ENCODE results near the gene COIL.

Gene COIL

DNA sequence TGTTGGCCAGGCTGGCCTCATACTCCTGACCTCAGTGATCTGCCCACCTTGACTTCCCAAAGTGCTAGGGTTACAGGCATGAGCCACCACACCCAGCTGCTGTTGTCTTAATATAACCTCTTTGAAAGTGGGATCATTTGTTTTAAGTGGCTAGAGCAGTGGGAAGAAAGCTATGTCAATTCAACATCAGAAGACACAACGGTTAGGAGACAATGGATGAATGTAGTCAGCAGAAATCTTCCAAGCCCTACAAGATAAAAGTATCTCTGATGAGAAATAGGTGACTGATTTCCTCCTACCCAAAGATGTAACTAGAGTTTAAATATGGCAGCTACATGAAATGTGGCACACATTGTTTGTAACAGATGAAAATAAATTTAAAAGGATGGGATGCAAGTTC is 27.0 kb downstream of the COIL start:
- no peak for DNase-seq (ENCODE audit: low spot score)

DNA sequence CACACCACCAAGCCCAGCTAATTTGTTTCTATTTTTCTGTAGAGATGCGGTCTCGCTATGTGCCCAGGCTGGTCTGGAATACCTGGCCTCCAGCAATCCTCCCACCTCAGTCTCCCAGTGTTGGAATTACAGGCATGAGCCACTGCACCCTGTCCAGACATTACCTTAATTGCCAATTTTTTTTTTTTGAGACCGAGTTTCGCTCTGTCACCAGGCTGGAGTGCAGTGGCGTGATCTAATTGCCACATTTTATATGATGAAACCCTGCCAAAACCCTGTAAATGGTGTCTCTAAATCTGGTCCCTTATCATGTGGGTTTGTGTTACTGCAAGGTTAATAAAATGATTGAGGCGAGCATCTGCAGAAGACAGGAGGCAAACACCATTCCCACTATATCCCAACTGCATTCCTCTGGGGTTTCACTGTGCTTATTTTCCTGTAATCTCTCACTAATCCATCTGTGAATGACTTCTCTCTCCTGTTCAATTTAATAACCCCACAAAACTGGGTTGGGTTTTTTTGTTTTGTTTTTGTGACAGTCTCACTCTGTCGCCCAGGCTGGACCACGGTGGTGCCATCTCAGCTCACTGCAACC is 27.6 kb downstream of the COIL start:
- DNase-seq (ENCODE audit: low spot score): no peak

DNA sequence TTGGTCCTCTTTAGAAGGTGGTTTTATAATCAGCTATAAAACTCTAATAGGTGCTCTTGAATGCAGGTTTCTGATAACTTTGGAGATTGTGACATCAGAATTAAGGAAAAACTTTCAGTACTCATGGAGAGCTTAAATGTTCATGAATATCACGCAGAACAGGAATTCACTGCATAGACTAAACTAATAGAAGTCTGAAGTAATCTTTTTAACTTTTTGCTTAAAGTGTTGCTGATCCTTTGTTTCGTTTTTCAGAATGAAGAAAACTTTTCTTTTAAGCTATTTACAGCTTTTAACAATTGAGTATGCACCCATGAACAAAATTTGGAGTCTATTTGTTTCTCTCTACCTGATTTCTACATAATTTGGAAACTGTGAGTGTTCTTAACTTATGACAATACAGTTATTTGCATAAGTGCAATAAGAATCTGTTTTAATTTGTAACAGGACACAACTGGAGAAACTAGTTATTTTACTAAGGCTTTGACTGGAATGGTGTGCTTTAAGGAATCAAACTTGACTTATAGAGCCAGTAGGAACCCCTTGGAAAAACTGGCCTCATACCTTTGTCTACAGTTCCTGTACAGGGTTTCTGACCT is 30.0 kb downstream of the COIL start:
- no peak for DNase-seq (ENCODE audit: low spot score)

DNA sequence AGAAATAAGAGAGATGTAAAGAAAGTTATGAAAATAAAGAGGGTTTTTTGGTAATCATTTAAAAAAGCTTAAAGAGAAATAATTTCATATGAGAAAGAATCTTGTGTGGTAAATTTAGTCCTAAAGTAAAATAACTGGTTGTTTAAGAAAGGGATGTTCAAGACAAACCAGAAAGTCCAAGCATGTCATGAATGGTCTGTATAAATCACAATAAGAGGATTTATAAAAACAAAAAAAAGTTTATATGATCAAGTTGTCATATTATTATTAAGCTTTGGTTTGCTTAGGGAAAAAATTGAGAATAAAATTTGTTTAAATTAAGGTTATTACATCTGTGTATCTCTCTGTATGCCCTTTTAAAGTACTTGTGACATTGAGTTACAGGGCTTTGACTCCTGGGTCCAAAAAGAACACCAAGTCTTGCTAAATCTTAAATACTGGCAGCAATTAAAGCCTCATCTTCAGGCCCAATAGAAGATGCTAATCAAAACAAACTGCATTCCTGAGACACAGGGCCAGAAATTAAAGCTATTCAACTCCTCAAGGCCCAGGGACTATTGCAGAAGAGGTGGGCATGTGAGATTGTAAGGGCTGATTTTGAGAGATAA is 31.4 kb downstream of the COIL start:
- no peak for DNase-seq (ENCODE audit: low spot score)

DNA sequence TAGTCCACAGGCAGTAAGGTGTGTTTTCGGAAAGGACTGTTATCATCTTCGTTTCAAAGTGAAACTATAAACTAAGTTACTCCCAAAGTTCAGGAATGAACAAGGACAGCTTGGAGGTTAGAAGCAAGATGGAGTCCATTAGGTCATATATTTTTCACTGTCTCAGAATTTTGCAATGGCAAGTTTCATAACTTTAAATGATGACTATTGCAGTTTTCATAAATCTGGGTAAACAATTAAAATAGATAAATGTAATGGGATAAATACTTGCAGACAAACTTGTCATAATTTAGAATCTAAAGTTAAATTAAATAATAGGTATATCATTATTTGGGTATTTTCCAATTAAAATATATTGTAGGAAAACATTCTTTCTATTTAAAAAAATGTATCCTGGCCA is 32.3 kb downstream of the COIL start:
- no peak for DNase-seq (ENCODE audit: low spot score)

DNA sequence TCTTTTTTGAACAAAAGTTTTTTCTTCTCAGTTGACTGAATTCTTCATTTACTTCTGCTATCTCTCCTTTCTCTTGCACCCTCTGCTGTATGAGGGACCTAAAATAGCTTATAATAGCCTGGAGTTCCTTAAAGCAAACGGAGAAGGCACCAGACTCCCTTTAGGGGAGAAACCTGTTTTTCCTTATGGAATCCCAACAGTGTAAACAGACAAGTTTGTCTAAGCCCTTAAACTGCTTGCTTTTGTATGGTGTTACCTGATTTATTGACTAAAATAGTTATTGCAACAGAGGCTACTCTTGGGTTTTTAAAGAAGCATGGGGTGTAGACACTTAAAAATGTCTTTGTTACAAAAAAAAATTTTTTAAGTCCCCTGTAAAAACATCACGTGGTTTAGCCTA is 34.1 kb downstream of the COIL start:
- DNase-seq (ENCODE audit: low spot score): no peak

DNA sequence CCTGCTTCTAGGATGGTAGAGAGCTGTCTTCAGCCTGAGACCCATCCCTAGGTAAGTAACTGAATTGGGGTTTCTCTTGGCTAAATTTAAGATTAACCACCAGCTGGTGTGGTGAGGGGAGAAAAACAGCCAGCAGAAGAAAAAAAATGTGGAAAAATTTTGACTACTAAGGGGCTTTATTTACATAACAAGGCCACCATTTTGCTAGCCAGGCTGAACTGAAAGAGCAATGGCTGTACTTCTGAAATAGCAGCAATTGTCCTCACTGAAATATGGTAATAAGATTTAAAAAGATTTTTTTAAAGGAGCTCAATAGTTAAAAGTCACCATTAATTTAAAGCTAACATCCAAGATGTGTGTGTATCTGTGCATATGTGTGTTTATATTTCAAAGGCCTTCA is 34.6 kb downstream of the COIL start:
- DNase-seq (ENCODE audit: low spot score): no peak

DNA sequence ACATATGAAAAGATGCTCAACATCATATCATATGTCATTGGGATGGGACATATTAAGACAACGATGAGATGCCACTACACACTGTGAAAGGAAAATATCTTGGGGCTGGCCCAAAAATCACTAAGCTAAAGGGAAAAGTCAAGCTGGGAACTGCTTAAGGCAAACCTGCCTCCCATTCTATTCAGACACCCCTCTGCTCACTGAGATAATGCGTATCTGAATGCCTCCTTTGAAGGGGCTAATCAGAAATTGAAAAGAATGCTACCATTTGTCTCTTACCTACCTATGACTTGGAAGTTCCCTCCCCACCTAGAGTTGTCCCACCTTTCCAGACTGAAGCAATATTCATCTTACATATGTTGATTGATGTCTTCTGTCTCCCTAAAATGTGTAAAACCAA is 35.8 kb downstream of the COIL start:
- DNase-seq (ENCODE audit: low spot score): no peak

DNA sequence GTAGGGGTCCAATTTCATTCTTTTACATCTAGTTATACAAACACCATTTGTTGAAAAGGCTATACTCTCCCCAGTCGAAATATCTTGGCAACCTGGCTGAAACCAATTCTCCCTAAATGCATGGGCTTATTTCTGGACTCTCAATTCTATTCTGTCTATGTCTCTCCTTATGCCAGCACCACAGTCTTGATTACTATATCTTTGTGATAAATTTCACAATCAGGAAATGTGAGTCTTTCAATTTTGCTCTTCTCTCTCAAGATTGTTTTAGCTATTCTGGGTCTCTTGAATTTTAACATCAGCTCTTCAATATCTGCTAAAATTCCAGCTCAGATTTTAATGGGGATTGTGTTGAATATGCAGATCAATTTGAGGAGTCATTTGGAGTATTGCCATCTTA is 41.1 kb downstream of the COIL start:
- DNase-seq (ENCODE audit: low spot score): no peak

DNA sequence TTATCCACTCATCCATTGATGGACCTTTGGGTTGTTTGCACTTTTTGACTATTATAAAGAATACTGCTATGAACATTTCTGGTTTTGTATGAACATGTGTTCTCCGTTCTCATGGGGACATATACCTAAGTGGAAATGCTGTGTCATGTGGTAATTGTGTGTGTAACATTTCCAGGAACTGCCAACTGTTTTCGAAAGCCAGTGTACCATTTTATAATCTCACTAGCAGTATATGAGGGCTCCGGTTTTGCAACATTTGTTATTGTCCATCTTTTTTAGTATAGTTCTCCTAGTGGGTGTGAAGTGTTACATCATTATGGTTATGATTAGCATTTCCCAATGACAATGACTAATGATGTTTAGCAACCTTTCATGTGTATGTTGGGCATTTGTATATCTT is 41.9 kb downstream of the COIL start:
- no peak for DNase-seq (ENCODE audit: low spot score)

DNA sequence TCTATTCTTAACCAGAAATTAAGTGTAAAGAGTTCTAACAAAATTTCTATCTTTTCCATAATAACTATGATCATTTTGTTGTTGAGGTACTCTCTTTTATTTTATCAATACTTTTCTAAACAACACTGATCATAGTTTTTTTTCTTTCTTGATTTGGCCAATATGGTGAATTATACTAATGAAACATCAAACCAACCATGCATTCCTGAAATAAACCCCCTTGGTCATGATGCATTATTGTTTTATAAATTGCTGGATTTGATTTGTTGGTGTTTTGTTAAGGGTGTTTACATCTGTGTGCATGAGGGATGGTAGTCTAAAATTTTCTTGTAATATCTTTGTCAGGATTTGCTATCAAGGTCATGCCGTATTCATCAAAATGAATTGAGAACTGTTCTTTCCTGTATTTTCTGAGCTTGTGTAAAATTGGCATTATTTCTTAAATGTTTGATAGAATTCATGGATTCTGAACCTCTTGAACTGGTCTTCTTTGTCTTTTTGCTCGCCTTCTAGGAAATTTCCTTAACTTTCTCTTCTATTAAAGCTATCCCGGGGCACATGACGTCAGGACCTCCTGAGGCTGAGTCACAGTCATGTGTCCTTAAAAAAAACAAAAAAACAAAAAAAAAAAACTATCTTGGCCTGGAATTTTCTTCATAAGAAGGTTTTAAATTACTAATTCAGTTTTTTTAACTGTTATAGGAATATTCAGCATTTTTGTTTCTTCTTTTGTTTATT is 43.1 kb downstream of the COIL start:
- no peak for DNase-seq (ENCODE audit: low spot score)

DNA sequence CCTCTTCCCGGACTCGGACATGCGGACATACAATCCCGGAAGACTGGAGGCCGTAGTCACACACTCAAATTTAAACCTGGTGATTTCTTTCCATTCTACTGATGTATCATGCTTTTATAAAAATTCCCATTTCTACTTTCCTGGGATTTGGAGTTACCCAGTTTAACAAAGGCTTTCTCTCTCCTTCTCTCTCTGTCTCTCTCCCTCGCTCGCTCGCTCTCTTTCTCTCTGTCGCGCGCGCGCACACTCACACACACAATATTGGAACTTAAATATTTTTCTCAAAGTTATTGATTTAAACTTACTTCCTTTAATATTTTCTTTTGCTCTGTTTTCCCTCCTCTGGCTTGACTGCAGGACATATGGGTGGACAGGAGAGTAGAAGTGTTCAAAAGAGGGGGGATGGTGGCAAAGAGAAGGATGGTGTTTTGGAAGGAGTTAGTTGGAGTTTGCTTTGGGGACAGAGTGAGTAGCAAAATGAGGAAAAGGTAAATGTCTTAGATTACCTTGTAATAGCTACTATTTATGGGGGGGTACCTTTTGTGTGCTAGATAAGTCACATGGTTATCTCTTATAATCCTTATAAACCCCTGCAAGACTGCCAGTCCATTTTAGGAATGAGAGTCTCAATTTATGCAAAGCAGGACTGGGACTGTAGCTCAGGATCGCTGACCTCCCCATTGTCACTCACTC is 46.1 kb downstream of the COIL start:
- DNase-seq (ENCODE audit: low spot score): no peak

DNA sequence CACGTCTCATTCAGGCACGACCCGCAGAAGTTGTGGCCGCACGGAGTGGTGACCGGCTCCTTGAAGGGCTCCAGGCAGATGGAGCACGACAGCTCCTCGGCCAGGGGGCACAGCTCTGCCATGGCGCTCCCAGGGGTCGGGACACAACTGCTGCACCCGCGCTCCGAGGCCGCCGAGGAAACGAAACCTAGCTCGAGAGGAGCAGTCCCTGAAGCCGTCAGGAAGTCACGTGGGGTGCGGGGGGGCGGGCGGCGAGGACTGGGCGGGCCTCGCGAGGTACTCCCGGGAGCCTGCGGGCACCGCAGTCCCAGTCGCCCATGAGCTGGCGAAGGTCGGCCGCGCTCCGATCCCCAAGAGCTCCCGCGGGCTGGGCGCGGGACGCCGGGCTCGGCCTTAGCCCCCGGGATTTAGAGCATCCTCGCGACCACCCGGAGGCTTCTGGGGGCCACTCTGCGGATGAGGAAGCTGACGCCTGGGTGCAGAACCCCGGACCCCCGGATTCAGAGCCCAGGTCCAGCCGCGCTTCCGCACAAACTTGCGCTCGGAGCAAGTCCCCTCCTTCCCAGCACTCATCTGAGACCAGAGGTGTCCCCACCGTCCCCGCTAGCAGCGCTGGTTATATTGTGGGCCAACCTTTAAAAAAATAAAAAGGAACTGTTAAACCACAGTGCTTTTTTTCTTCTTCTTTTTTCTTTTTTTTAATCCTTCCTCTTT is 46.8 kb downstream of the COIL start, which contains the start of gene TRIM25:
TSS of gene TRIM25 (minus strand) at position 183 of the 714 bp plus-strand sequence. CDS start at position 122, 61 bp downstream.
- DNase-seq (ENCODE audit: low spot score): peak; percentile 92

DNA sequence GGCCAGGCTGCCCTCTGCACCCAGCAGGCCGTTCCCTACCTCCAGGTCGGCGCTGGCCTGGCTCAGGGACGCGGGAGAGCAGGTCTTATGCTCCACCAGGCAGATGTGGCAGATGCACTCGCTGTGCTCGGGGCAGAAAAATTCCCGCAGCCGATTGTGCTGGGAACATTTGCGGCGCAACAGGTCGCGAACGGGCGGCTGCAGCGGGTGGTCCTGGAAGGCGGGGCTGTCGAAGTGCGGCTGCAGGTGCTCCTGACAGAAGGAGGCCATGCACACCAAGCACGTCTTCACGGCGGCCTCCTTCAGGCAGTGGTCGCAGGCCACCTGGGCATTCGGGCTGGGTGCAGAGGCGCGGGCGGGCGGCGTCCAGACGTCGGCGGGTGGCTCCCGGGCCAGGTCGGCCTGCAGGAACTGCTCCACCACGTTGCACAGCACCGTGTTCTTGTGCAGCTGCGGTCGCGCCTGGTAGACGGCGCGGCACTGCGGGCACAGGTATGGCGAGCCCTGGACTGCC is 47.4 kb downstream of the COIL start:
- DNase-seq (ENCODE audit: low spot score): no peak

DNA sequence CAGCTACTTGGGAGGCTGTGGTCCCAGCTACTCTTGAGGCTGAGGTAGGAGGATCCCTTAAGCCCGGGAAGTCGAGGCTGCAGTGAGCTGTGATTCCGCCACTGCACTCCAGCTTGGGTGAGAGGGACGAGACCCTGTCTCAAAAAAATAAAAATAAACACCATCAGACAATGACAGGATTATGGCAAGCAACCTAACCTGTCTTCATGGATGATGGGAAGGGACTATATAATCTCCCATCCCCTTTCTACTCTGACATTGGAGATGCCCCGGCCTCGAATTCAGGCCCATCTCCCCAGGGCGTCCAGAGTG is 47.9 kb downstream of the COIL start:
- DNase-seq (ENCODE audit: low spot score): no peak

DNA sequence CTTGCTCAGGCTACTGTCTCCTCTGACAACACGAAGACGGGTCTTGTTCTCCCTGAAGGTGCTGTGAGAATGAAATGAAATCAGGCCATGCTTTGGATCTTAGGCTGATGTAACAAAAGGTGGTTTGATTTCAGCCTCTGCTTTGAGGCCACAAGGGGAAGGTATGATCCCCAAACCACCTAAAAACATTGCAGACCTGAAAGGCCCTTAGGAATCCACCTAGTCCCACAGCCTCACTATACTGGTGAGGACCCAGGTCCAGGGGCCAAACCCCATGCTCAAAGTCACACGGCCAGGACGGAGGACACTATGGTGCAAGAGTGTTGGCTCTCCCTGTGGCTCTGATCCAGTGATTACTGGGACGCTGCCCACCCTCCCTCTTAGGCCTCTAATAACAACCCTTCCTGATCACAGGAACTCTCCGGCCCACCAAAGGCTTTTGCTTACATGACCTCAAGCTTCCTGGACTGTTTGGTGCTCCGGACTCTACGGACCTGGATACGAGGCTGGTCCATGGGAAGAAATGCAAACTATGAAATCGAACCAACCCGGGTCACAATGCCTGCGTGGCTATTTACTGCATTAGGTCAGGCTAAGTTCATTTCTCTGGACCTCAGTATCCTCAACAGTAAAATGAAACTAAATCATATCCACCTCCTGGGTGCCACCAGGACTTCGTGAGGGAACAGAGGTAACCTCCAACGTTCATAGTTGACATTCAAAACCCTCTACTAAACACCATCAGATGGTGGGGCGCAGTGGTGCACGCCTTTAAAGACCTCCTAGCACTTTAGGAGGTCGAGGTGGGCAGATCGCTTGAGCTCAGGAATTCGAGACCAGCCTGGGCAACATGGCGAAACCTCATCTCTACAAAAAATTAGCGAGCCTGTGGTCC is 48.5 kb downstream of the COIL start:
- DNase-seq (ENCODE audit: low spot score): no peak

DNA sequence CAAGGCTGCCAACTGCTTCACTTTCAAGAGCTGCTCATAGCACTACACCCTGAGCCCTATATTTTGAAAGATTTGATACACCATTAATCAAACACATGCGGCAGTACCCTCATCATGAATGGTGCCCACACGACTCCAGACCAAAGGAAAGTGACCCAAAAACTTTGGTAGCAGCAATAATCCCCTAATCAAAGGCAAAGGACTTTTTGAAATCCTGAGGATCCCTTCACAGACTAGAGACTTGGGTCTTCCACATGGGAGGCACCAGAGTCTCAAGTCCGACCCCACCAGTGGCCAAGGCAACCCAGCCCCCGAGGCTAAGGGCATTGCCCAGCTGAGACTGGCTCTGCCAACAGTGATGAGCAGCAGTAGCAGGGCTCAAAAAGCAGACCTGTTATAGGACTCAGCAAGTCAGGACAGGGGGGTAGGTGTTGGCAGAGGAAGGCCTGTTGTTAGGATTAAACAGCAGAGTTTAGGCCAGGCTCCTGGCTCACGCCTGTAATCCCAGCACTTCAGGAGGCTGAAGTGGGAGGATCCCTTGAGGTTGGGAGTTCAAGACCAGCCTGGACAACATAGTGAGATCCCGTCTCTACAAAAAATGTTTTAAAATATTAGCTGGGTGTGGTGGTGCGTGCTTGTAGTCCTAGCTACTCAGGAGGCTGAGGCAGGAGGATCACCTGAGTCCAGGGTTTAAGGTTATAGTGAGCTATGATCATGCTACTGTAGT is 50.2 kb downstream of the COIL start:
- no peak for DNase-seq (ENCODE audit: low spot score)

DNA sequence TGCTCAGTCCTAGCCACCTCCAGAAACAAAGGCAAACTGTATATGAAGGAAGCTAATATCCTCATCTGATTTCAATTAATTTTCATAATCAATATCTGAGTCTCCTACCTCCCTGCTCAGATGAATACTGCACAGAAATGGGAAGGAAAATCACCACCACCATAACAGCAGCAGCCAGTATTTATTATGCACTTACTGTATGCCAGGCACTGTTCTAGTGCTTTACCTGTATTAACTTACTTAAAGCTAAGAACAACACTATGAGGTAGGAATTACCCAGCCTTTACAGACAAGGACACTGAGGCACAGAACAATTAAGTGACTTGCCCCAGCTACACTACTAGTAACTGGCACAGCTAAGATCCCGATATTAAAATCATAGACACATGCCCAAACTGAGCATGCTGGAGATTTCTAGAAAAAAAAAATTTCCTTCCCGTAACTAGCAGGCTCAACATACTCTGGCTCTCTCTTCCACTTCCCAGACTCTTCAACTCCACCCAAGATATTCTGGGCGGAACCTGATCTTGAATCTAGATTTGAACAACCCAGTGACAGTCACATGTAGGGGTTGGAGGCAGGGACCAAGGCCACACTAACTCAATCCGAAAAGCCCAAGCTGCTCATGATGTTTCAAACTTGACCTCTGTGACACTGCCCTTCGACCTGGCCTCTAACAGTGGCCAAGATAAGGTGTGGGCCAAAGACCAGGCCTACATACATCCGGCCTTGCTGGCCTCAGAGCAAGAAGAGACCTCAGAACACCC is 50.9 kb downstream of the COIL start:
- no peak for DNase-seq (ENCODE audit: low spot score)

DNA sequence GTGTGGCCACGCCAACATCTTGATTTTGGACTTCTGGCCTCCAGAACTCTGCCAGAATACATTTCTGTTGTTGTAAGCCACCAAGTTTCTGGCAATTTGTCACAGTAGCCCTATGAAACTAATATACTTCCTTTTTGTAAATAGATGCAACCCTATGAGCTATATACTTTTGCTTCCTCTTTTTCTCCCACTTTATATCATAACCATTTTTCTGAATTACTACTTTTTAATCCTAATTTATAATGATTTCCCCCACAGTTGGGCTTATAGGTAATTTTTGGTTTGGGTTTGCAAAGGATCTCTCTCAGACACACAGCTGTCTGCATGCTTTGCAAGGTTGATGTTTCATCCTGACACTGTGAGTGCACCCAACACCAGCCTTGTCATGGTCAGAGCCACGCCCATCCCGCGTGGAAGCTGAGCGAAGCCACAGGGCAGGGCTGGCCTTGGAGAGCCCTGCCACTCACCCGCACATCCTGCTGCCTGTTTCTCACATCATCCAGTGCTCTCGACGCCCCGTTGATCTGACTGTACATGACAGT is 52.8 kb downstream of the COIL start:
- no peak for DNase-seq (ENCODE audit: low spot score)

All from left forelimb (tissue), 1 donor.